ENCODE results near the gene KCNQ1. TPM values are rescaled to one million over a fixed set of nuclear protein-coding genes. Genes with fewer than 3 reads are reported as not detected.

KCNQ1 gene
- total RNA-seq, 2 experiments from 2014 or later, result 8.7 to 9.5 TPM

DNA sequence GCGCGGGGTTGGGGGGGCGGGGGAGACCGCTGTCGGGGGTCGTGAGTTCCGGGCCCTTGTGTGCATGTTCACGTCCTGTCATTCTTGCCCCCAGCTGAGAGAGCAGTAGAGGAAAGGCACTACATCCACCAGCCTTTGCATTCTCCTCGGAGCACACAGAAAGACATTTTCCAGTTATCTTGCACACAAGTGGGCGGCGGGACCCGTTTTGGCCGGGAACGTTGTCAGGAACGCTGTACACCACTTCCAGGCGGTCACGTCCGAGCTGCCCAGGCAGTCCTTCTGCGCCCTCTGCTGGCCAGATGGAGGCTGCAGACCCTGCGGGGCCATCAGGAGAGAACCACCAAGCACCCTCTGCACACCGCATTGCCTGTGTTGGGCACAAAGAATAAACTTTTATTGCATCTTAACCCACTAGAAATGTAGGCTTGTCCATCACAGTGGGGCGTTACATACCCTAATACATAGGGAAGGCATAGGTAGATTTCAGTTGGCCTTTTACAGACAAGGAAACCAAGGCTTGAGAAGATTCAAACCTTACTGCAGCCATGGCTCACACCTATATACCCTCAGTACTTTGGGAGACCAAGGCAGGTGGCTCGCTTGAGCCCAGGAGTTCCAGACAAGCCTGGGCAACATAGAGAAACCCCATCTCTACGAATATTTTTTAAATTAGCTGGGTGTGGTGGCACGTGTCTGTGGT, 443.6 kb downstream of the KCNQ1 start:
- ATAC-seq (peak; percentile 27), DNase-seq (peak; percentile 93)
- peaks cover 19% of the 10 kb centered on the region for H3K4me1 Mint-ChIP-seq (ENCODE audit: low read depth)
- POLR2A ChIA-PET, result interaction anchor here (0.8 to 1.8 kb wide), 4 partner anchors 37 to 356 kb away, joined by 3 to 13 read pairs (median 4); no protein-coding TSS in a partner anchor
- no peaks in the 10 kb centered on the region for H3K9me3 Mint-ChIP-seq
- H3K27ac Mint-ChIP-seq, result no peak overlapping the region
- intact Hi-C loops (cut with micrococcal nuclease), result loop anchor here (1.0 to 5.0 kb wide), 2 partner anchors 355 to 461 kb away; no protein-coding TSS in a partner anchor
- H3K4me3 Mint-ChIP-seq, result no peak overlapping the region
- CTCF ChIA-PET, result interaction anchor here (0.7 to 13.7 kb wide), 32 partner anchors 8 to 487 kb away, joined by 3 to 412 read pairs (median 4); partner anchors contain the start of genes KCNQ1, PHLDA2 and TSSC4
- H3K36me3 Mint-ChIP-seq (ENCODE audit: low read depth), result no peaks in the 10 kb centered on the region
- TF ChIP-seq CTCF (IDR thresholded peaks at IDR 0.05), result peak; percentile 99
- peaks cover 2% of the 10 kb centered on the region for H3K27me3 Mint-ChIP-seq

GRCh38 chr11:2889362-2890273, 444.8 kb downstream of the KCNQ1 start:
- ChIA-PET CTCF (interaction anchor here (0.9 to 13.7 kb wide), 8 partner anchors 10 to 469 kb away, joined by 3 to 412 read pairs (median 4); partner anchors contain the start of gene KCNQ1), POLR2A (interaction anchor here (1.4 to 4.2 kb wide), 2 partner anchors 36 to 357 kb away, joined by 4 to 26 read pairs; no protein-coding TSS in a partner anchor)
- Mint-ChIP-seq H3K4me1 (ENCODE audit: low read depth) (peaks cover 19% of the 10 kb centered on the region), H3K36me3 (ENCODE audit: low read depth) (no peaks in the 10 kb centered on the region), H3K9me3 (no peaks in the 10 kb centered on the region), H3K27ac (peak overlapping the region; percentile 66), H3K4me3 (no peak overlapping the region), H3K27me3 (peaks cover 2% of the 10 kb centered on the region)
- DNase-seq (no peak), ATAC-seq (no peak)
- intact Hi-C loops (cut with micrococcal nuclease), result loop anchor here (5.0 to 10.0 kb wide), 2 partner anchors 462 to 585 kb away; partner anchors contain the start of genes C11orf21 and TSPAN32
- TF ChIP-seq CTCF (IDR thresholded peaks at IDR 0.05), result no peak

GRCh38 chr11:2890466-2891294, 445.9 kb downstream of the KCNQ1 start:
- H3K27ac Mint-ChIP-seq, result peak overlapping the region; percentile 66
- no peak for DNase-seq
- ChIA-PET POLR2A (interaction anchor here (4.2 kb wide), 1 partner anchor 358 kb away, joined by 26 read pairs; no protein-coding TSS in a partner anchor), CTCF (interaction anchor here (1.1 to 13.7 kb wide), 8 partner anchors 11 to 470 kb away, joined by 3 to 412 read pairs (median 6); a partner anchor contains a TSS)
- TF ChIP-seq CTCF (IDR thresholded peaks at IDR 0.05), result no peak
- H3K9me3 Mint-ChIP-seq, result no peaks in the 10 kb centered on the region
- no peaks in the 10 kb centered on the region for H3K36me3 Mint-ChIP-seq (ENCODE audit: low read depth)
- no peak for ATAC-seq
- intact Hi-C loops (cut with micrococcal nuclease), result loop anchor here (10.0 kb wide), 1 partner anchor 586 kb away; the partner anchor contains the start of genes C11orf21 and TSPAN32
- H3K27me3 Mint-ChIP-seq, result no peaks in the 10 kb centered on the region
- no peak overlapping the region for H3K4me3 Mint-ChIP-seq
- H3K4me1 Mint-ChIP-seq (ENCODE audit: low read depth), result peaks cover 17% of the 10 kb centered on the region

GRCh38 chr11:2891326-2892214, 446.8 kb downstream of the KCNQ1 start:
- ChIA-PET CTCF (interaction anchor here (0.9 to 13.7 kb wide), 22 partner anchors 8 to 699 kb away, joined by 3 to 412 read pairs (median 5); partner anchors contain the start of gene PHLDA2), POLR2A (interaction anchor here (1.0 to 4.2 kb wide), 4 partner anchors 11 to 419 kb away, joined by 3 to 26 read pairs (median 9); a partner anchor contains a TSS)
- Mint-ChIP-seq H3K9me3 (no peaks in the 10 kb centered on the region), H3K36me3 (ENCODE audit: low read depth) (no peaks in the 10 kb centered on the region), H3K27me3 (no peaks in the 10 kb centered on the region), H3K4me1 (ENCODE audit: low read depth) (peaks cover 17% of the 10 kb centered on the region), H3K4me3 (peak overlapping the region; percentile 83), H3K27ac (peak overlapping the region; percentile 91)
- no peak for TF ChIP-seq CTCF (IDR thresholded peaks at IDR 0.05)
- ATAC-seq, result peak; percentile 31
- peak; percentile 68 for DNase-seq
- intact Hi-C loops (cut with micrococcal nuclease), result loop anchor here (10.0 kb wide), 1 partner anchor 587 kb away; the partner anchor contains the start of genes C11orf21 and TSPAN32

Data from activated CD8-positive, alpha-beta T cell treated with anti-CD3 and anti-CD28 coated beads for 36 hours (primary cell).